ENCODE measurements around the gene SLC38A3.
A peak's percentile ranks its signal among the peaks of the same experiment; 100 is the strongest.
"Not testable (repeated sequence)": the region's sequence is repeated elsewhere in the genome, so short reads cannot be mapped to it uniquely, and the experiment has no call there.

The SLC38A3 gene

DNA sequence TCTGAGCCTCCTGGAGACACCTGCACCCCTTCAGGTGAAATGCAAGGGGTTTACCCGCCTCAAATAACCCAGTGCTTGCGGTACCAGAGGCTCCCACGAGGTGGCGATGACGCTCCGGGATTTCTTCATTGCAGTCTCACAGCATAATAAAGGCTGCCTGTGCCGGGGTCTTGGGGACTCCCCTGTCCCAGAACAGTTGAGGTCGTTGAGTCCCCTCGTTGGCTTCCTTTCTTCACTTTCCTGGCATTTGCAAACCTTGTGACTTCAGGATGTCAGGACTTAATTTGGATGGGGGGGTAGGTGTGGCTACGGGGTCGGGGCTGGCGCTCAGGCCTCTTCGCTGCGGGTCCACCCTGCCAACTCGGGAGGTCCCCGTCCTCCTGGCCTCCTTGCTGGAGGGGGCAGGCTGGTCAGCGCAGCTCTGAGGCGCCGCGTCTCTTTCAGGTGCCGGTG, 12.4 kb upstream of the SLC38A3 start:
- peak; percentile 87 for DNase-seq

DNA sequence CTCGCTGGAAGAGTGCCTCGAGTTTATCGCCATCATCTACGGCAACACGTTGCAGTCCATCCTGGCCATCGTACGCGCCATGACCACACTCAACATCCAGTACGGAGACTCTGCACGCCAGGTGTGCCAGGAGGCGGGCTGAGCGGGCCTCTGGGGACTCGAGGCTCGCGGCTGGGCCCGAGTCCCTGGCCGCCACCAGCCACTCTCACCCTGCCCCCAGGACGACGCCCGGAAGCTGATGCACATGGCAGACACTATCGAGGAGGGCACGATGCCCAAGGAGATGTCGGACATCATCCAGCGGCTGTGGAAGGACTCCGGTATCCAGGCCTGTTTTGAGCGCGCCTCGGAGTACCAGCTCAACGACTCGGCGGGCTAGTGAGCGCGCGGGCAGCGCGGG, 11.8 kb upstream of the SLC38A3 start:
- DNase-seq, result no peak

DNA sequence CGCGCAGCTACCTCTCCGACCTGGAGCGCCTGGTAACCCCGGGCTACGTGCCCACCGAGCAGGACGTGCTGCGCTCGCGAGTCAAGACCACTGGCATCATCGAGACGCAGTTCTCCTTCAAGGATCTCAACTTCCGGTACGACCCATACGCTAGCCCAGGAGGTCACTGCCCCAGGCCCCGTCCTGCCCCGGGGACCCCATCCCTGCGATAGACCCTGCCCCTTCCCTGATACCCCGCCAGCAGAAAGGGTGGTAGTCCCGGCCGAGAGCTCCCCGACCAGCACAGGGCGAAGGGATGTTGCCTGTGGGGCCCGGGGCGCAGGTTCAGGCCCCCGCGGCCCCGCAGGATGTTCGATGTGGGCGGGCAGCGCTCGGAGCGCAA, 11.3 kb upstream of the SLC38A3 start:
- no peak for DNase-seq

DNA sequence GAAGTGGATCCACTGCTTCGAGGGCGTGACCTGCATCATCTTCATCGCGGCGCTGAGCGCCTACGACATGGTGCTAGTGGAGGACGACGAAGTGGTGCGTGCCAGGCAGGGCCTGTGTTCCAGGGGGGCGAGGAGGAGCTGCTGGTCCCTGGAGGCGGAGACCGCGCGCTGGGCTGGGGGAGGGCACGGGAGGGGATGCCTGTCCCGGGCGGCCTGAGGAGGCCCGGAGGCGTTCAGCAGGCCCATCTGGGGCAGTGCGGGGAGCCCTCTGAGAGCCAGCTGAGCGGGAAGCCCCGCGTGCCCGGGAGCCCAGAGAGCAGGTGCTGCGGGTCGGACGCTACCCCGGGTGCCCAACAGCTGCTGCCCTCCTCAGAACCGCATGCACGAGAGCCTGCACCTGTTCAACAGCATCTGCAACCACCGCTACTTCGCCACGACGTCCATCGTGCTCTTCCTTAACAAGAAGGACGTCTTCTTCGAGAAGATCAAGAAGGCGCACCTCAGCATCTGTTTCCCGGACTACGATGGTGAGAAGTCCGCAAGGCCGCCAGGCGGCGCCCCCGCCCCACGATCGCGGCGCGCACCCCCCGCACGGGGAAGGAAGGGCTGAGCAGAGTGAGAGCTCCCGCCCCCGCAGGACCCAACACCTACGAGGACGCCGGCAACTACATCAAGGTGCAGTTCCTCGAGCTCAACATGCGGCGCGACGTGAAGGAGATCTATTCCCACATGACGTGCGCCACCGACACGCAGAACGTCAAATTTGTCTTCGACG, 10.8 kb upstream of the SLC38A3 start:
- DNase-seq, result peak; percentile 88

DNA sequence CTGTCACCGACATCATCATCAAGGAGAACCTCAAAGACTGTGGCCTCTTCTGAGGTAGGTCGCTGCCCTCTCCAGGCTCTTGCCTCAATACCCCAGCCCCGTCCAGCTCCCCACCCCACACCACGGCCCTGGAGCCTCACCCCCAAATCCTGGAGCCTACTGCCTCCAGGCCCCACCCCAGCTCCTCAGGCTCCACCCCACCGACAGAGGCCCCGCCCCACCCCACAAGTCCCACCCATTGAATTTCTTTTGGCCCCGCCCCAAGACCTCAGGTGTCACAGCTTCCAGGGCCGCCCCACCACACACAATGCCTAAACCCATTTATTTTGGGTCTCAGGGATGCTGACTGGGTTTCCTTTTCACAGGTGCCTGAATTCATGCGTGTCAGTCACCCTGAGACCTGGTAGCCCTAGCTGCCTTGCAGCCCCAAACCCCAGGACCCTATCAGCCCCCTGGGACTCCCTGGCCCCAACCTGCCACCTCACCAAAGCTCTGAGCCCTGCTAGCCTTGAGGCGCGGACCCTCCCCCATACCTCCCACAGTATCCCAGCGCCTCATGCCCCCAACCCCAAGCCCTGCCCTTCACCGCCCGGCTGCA, 10.1 kb upstream of the SLC38A3 start:
- DNase-seq, result peak; percentile 62

DNA sequence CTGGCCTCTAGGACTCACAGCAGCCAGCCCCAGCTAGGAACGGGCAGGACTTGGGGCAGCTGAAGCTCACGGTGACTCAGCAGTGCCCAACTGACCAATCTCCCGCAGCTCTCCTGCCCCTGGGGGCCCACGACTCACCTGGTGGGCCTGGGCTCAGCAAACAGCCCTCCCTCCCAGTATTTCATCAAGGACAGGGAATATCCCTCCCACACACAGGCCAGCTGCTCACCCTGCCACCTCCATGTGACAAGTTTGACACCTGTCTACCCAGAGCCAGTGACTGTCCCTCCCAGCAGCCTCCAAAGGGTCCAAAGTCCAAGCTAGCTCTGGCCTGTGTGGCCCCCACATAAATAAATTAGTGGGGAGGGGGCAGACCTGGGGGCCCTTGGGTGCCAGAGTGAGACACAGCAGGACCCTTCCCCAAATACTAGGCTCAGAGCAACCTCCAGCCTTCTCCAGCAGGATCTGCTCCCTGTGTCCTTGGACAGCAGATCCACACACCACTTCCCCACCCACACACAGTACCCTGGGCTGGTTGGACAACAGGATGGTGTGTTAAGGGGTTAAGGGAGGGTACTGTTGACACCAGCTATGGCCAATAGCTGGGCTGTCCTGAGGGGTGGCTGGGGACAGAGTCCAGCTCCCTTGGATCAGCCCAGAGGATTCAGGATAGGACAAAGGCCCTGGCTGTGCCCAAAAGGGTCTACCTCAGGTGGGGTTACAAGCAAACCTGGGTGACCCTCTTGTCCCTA, 9.4 kb upstream of the SLC38A3 start:
- no peak for DNase-seq

DNA sequence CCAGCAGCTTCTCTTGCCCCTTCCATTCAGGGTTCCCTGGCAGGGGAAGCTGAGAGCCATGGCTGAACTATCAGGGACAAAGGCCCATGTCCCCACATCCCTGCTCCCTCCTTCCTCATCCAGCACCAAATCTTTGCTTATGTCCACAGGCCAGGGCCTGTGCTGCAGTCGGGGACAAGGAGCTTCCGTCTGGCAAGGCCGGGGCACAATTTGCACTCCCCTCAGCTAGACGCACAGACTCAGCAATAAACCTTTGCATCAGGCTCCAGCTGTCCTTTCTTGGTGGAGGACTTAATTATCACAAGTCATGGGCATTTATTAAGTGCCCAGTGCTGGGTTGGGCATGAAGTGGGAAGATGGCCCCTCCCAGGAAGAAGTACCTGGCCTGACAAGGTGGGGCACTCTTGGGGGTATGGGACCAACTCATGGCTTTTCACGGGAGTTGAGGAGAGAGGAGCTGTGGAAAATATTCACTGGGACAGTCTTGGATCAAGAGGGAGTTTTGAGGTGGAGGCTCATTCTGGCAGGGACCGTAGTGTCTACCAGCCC, 8.7 kb upstream of the SLC38A3 start:
- DNase-seq, result no peak

DNA sequence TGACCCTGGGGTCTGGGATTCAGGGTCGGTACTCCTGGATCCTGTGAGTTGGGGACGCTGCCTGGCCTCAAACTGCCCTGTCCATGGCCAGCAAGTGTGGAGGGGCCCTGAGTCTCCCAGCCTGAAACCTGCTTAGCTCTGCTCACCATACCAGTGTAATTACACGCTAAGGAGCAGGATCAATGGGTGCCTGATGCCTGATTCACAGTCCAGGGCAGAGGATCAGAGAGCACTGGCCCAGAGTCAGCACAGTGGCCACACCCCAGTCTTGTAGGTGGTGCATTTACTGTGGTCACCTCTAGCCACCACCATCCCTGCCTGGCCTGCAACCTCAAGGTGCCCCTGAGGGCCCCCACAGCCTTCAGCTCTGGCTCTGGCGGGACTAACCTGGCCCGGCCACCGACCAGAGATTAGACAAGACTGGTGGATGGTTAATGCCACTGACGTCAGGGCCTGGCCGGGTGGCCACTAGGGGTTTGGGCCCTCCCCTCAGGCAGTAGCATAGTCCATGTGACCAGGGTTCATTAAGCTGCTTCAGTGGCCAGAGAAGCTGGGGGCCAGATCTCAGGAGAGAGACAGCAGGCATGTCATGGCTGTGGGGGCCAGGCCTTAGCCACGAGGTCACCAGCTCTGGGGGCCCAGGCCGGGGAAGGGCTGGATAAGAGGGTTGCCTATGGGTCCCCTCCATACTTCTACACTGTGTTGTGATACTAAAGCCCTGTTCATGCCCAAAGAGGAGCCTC, 3.3 kb upstream of the SLC38A3 start:
- no peak for DNase-seq

DNA sequence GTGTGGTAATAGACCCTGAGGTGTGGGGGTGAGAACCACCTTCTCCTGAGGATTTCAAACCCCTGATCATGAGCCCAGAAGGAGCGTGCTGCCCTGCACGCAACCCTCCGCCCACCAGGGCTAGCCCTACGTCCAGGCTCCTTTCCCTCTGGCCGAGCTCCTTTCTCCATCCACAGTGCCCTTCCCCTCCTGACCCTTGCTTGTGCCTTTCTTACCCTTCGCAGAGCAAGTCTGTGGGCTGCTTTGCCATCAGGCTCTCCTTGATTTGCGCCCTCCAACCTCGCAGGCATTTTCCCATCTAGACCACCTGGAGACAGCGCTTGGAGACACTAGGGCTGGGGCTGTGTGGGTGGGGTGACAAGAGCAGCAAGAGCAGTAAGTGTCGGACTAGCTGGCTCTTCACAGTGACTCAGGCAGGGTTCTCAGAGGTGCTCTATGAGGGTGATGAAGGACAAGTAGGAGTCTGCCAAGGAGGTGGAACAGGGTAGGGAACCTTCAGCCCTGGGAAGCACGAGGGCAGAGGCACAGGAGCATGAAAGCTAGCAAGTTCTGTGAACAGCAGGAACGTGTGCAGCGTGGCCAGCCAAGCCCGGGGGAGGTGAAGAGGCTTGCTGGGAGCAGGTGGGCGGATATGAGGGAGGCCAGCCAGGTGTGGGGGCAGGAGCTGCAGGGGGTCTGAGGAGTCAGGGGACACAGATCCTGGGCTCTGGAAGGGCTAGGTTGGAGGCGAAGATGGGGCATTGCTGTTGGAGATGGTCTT, 2.5 kb upstream of the SLC38A3 start:
- no peak for DNase-seq

DNA sequence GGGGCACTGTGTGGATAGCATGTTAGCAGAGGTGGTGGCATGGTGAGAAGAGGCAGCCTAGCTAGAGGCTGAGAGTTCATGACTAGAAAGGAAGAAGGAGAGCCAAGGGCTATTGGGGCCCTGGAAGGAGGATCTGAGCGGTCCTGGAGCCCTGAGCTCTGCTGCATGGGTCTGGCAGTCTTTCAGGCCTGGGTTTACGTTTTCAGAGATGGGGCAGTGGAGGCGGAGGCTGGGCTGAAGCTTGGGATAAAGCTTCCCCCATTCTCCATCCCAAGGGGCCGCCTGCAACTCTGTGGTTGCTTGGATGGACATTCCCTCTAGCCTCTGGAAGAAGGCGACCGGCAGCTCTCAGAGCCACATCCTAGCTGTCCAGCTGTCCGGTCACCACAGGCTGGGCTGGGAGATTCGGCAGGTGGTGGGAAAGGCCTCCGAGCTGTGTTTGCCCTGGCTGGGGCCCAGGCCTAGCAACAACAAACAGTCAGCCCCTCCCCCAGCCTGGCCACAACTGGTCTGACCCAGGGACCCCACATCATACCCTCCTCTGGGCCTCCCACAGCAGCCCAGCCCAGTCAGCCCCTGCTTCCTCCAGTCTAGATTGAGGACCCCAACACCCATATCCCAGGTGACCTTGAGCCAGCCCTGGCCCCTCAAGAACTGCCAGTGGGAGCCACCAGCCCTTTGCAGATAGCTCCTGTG, 1.8 kb upstream of the SLC38A3 start:
- no peak for DNase-seq

DNA sequence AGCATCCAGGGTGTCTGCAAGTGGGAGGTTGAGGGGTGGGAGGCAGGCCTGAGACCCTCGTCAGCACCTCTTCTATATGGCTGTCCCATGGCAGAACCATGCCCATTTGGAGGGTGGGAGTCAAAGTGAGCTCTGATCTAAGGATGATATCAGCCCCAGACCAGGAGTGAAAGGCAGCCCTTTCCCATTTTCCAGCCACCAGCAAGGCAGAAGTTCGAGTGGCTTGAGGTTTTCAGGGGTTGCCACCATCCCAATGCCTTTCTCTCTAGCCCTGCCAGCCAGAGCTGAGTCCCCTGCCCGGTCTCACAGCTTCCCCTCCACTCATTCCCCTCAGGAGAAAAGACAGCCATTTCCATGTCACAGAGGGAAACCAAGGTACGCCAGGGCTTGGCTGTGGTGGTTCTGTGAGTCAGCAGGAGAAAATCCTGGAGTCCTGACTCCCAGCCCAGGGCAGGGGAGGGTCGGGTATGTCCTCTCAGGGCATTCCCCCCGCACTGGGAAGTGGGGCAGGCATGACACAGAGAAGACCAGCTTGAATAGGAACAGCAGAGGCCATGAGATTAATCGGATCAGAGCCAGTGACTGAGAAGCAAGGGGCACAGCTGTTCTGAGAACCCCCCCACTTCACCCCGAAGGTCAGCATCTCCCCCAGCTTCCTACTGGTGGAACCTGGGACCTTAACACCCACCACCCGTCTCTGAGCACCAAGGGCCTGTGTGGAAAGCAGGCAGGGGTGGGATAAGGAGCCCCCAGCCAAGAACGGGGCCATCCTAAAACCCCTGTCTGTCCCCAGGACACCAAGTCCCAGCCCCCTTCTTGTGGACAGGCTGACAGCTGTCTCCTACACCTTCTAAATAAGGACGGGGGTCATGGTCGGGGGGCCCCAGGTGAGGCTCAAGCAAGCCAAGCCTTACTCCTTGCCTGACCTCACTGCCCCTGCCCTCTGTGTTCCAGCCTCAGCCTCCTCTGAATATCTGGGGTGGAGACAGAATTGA, 965 bp upstream of the SLC38A3 start:
- DNase-seq, result no peak

DNA sequence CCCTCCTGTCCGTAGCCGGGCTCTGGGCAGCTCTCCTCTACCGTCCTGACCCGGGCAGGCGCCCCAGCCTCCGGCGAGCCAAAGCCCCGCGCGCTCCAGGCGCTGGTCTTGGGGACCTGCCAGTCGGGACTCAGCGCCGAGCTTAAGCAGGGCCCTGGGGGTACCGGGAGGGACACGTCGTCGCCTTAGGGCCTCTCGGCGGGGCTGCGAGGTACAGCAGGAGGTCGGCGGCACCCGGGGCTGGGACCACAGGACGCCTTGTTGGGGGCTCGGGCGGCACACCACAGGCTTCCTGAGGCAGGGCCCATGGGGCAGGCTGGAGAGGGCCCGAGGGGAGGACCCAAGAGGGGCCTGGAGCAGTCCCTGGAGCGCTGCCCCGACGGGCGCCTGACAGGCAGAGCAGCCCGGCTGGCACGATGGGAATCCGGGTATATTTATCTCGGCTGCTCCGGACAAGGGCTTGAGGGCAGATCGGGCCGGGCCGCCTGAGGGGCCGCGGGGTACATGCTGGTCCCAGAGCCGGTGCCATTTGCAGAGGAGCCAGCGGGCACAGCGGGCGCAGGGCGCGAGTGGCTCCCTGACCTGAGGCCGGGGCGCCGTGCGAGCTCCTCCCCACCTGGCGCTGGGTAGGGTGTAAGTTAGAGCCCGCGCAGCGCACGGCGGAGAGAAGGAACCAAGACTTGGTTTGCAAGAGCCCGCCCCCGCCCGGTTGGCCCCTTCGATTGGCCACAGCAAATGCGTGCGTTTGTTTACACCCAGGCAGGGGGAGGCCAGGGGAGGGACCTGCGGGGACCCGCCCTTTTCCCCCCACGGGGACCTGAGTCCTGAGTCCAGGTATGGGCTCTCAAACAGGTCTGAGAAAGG, 574 bp downstream of the SLC38A3 start:
- DNase-seq, result peak; percentile 26

DNA sequence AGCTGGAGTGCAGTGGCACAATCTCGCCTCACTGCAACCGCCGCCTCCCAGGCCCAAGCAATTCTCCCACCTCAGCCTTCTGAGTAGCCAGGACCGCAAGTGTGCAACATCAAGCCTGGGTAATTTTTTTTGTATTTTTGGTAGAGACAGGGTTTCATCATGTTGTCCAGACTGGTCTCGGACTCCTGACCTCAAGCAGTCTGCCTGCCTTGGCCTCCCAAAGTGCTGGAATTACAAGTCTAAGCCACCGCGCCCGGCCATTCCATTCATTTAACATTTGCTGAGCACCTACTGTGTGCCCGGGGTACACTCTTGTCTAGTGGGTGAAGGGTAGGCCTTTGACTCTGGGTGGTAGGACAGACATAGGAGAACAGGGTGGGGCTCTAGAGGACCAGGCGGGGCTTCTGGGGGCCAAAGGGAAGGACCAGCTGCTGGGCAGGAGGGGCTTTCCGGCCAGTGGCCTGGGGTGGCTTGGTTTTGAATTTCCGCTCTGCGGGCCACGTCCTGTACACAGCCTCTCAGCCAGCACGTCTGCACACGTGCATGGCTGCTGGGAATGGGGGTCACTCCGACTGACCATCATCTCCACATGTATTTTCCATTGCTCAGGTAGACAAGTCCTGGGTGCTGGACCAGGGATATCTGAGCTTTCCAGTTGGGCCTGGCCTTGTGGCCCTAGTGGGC, 2.4 kb downstream of the SLC38A3 start:
- DNase-seq, result no peak

DNA sequence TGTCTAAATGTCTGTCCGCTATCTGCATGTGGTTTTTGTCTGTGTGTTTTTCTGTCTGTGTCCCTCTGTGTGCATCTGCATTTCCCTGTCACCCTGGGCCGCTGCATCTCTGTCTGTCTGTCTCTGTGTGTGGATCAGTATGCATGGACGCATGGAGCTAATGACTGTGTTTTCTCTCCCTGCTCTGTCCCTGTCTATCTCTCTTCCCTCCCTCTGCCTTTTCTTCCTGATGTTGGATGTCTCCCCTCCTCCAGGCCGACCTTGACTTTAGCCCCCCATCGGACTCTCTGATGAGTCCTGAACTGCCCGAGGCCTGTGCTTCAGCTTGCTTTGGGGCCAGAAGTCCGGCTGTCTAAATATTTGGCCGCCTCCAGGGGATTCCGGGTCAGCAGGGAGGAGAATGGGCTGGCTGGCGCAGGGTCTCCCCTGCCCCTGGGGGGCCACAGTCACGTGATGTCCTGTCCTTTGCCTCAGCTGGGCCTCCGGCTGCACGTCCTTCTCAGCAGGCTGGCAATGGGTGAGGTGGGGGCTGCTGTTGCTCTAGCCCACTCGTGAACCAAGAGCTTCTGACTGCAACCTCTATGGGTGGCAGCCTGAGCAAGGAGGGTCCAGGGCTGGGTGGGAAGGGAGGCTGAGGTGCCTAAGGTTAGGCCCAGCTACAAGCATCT, 3.7 kb downstream of the SLC38A3 start:
- no peak for DNase-seq

DNA sequence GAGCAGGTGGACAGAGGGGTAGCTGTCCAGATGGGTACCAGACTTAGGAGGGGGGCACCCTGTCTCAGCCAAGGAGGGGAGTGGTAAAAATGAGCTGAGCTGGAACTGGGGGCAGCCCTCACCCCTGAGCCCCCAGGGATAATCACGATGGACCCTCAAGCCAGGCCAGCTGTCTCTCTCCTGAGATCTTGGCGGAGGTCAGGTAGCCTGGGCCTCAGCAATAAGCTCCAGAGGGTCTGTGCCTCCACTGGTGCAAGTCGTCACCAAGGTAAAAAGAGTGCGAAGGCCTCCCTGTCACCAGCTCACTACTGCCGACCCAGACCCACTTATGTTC, 5.1 kb downstream of the SLC38A3 start:
- no peak for DNase-seq

DNA sequence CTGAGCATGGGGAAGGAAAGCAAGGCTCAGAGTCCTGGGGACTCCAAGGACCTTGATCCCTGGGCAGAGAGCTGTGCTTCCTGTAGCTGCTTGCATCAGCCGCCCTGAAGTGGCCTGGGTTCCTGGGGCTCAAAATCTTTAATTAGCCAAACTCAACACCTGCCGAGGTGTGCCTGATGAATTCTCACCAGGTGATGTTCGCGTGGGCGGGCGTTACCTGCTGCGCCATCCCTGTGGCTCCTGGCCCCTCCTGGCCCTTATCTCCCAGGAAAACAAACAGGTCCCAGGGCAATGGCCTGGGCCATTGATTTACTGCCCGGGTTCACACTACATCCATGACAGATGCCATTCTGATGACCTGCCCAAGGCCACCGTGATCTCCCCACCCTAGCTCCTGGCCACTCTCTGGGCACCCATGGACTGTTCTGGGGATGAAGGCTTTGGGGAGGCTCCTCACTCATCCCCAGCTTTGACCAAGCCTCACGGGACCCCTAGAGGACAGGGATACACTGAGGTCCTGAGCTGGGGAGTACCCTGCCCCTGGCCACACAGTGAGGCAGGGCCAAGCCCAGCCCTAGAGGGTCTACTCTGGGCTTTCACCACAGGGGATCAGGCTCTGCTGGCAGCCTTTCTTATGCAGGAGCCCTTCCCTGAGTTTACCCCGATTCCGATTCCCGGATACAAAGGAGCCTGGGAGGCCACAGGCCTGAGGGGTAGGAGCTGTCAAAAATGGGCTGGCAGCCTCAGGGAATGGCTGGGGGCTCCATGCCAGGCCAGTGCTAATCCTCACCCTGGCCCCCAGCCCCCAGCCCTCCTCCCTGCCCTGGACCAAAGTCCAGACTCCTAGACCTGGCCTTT, 5.7 kb downstream of the SLC38A3 start:
- DNase-seq, result no peak

DNA sequence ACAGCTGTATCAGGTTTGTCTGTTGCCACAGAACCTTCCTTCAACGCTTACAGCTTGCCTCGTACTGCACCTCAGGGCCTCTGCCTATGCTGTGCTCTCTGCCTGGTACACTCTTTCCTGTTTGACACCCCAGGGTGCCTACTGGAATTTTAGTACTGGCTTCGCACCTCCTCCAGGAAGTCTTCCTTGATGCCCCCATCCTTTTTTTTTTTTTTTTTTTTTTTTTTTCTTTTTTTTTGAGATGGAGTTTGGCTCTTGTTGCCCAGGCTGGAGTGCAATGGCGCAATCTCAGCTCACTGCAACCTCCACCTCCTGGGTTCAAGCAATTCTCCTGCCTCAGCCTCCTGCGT, 6.3 kb downstream of the SLC38A3 start:
- not testable (repeated sequence) for DNase-seq

Data from CD4-positive, alpha-beta T cell treated with Interleukin-10 for 1 hour (primary cell).